DOHH2 (cell line): Measurements from ENCODE around the gene HIC2.
"Not testable (repeated sequence)": the region's sequence is repeated elsewhere in the genome, so short reads cannot be mapped to it uniquely, and the experiment has no call there.

Source experiments
- H3F3A ChIP-seq: fragments of 200-600 bp; sonication (generic), shearing (Covaris generic); 2 replicates; pipeline ENCODE4 v1.6.0; 2016; ENCODE audit warnings: antibody characterized with exemption, mild to moderate bottlenecking; ENCODE audit not compliant: control insufficient read depth, insufficient read depth
- H3K27ac ChIP-seq: fragments of 200-600 bp; sonication (generic); 2 replicates; pipeline ENCODE4 v1.5.1; 2014; ENCODE audit warnings: low read depth, mild to moderate bottlenecking, low read length, moderate library complexity
- H3K27me3 ChIP-seq: fragments of 200-600 bp; sonication (generic); 2 replicates; pipeline ENCODE4 v1.6.1; 2014; ENCODE audit warnings: mild to moderate bottlenecking, low read length, mixed read lengths; ENCODE audit not compliant: control insufficient read depth
- H3K36me3 ChIP-seq: fragments of 200-600 bp; sonication (generic); 2 replicates; pipeline ENCODE4 v1.6.1; 2014; ENCODE audit warnings: mild to moderate bottlenecking, low read length, moderate library complexity, mixed read lengths; ENCODE audit not compliant: control insufficient read depth
- H3K4me1 ChIP-seq: fragments of 200-600 bp; sonication (generic); 2 replicates; pipeline ENCODE4 v1.6.1; 2014; ENCODE audit warnings: mild to moderate bottlenecking, low read length, mixed read lengths; ENCODE audit not compliant: control insufficient read depth
- H3K4me2 ChIP-seq: fragments of 200-600 bp; sonication (generic); 2 replicates; pipeline ENCODE4 v1.6.0; 2014; ENCODE audit warnings: mild to moderate bottlenecking, low read length, moderate library complexity
- H3K4me3 ChIP-seq: fragments of 200-600 bp; sonication (generic); 2 replicates; pipeline ENCODE4 v1.5.1; 2014; ENCODE audit warnings: mild to moderate bottlenecking, low read length, mixed read lengths
- H3K79me2 ChIP-seq: fragments of 200-600 bp; sonication (generic); 2 replicates; pipeline ENCODE4 v1.6.1; 2014; ENCODE audit warnings: mild to moderate bottlenecking, low read length, mixed read lengths; ENCODE audit not compliant: control insufficient read depth
- H3K9me2 ChIP-seq: fragments of 200-600 bp; sonication (generic); replicated peaks from 2 replicates; pipeline ENCODE4 v1.6.1; 2014; ENCODE audit warnings: mild to moderate bottlenecking, low read length, mixed read lengths; ENCODE audit not compliant: control insufficient read depth
- H3K9me3 ChIP-seq: fragments of 200-600 bp; sonication (generic); 2 replicates; pipeline ENCODE4 v1.6.1; 2014; ENCODE audit warnings: antibody characterized with exemption, low read length, mixed read lengths; ENCODE audit not compliant: control insufficient read depth, insufficient read depth
- H4K20me1 ChIP-seq: fragments of 200-600 bp; sonication (generic); 2 replicates; pipeline ENCODE4 v1.6.0; 2014; ENCODE audit warnings: low read depth, mild to moderate bottlenecking, antibody characterized with exemption, low read length, moderate library complexity; ENCODE audit not compliant: control insufficient read depth, insufficient read depth
- CTCF ChIP-seq: fragments of 200-600 bp; sonication (generic); IDR thresholded peaks from one replicate; pipeline ENCODE4 v1.5.1; 2014; ENCODE audit warnings: antibody characterized with exemption, mild to moderate bottlenecking, low read depth, low read length; ENCODE audit not compliant: poor library complexity, severe bottlenecking
- EZH2phosphoT487 ChIP-seq: fragments of 200-600 bp; sonication (generic); IDR thresholded peaks from 2 replicates; pipeline ENCODE4 v1.6.1; 2017; ENCODE audit warnings: borderline replicate concordance, mild to moderate bottlenecking, antibody characterized with exemption, low read length, moderate library complexity, mixed read lengths

The HIC2 gene

GRCh38 chr22:21457023-21457787, 40.0 kb downstream of the HIC2 start:
- H3K4me1 ChIP-seq, result no peaks in the 10 kb centered on the region
- no peaks in the 10 kb centered on the region for H3K27me3 ChIP-seq
- no peaks in the 10 kb centered on the region for H3K36me3 ChIP-seq
- H3K4me2 ChIP-seq, result no peak overlapping the region
- no peaks in the 10 kb centered on the region for H3K9me3 ChIP-seq
- H3K79me2 ChIP-seq, result no peaks in the 10 kb centered on the region
- H4K20me1 ChIP-seq, result no peaks in the 10 kb centered on the region
- no peaks in the 10 kb centered on the region for H3F3A ChIP-seq
- no peaks in the 10 kb centered on the region for H3K9me2 ChIP-seq
- no peak overlapping the region for H3K27ac ChIP-seq
- no peak for TF ChIP-seq CTCF
- no peak for TF ChIP-seq EZH2phosphoT487
- H3K4me3 ChIP-seq, result no peak overlapping the region

GRCh38 chr22:21462672-21463071, 45.5 kb downstream of the HIC2 start:
- not testable (repeated sequence) for H3K9me3 ChIP-seq, H3K9me2 ChIP-seq, H3K4me2 ChIP-seq, H3K4me3 ChIP-seq, H3K27ac ChIP-seq, H3F3A ChIP-seq, H3K4me1 ChIP-seq, H3K27me3 ChIP-seq, H4K20me1 ChIP-seq, H3K36me3 ChIP-seq, H3K79me2 ChIP-seq

GRCh38 chr22:21467337-21468193, 50.4 kb downstream of the HIC2 start, which contains the start of gene TMEM191C:
Gene TMEM191C, plus strand, starts transcription at chr22:21467387. Its CDS starts 73 bp downstream, at chr22:21467460.
- H3K36me3 ChIP-seq, H3K79me2 ChIP-seq, H3F3A ChIP-seq, H3K4me1 ChIP-seq, H3K9me2 ChIP-seq, H3K9me3 ChIP-seq, H3K27me3 ChIP-seq, H3K27ac ChIP-seq, H4K20me1 ChIP-seq: not testable (repeated sequence)
- peak within 1 kb of the TSS; percentile 19; the same call in 1 of the 2 replicates for H3K4me2 ChIP-seq
- H3K4me3 ChIP-seq, result peak within 1 kb of the TSS; percentile 43

GRCh38 chr22:21468194-21469096, 51.3 kb downstream of the HIC2 start:
- H3K9me3 ChIP-seq, H3K27me3 ChIP-seq, H3K4me1 ChIP-seq: not testable (repeated sequence)

GRCh38 chr22:21469097-21469994, 52.2 kb downstream of the HIC2 start:
- H3K4me3 ChIP-seq, H3K4me2 ChIP-seq, H3K36me3 ChIP-seq, H3K4me1 ChIP-seq, H3K27me3 ChIP-seq, H4K20me1 ChIP-seq, H3K27ac ChIP-seq, H3F3A ChIP-seq, H3K9me2 ChIP-seq, H3K79me2 ChIP-seq, H3K9me3 ChIP-seq: not testable (repeated sequence)

More at GRCh38 chr22:21468194-21469096, 51.3 kb downstream of the HIC2 start:
- not testable (repeated sequence) for H4K20me1 ChIP-seq, H3K79me2 ChIP-seq, H3K36me3 ChIP-seq, H3K27ac ChIP-seq, H3F3A ChIP-seq, H3K9me2 ChIP-seq
- Histone ChIP-seq H3K4me2 (peak overlapping the region; percentile 19; the same call in 1 of the 2 replicates), H3K4me3 (peak overlapping the region; percentile 43)

GRCh38 chr22:21472984-21473383, 55.8 kb downstream of the HIC2 start:
- not testable (repeated sequence) for H3F3A ChIP-seq, H4K20me1 ChIP-seq, H3K27me3 ChIP-seq, H3K9me3 ChIP-seq, H3K27ac ChIP-seq, H3K4me1 ChIP-seq, H3K36me3 ChIP-seq, H3K4me2 ChIP-seq, H3K4me3 ChIP-seq, H3K79me2 ChIP-seq, H3K9me2 ChIP-seq
